MM.1S (cell line): Measurements from ENCODE around the gene PARK7.

Source experiments
- EZH2 ChIP-seq: fragments of 300-600 bp; sonication (generic); optimal IDR thresholded peaks from 2 replicates; pipeline ENCODE3; 2017; ENCODE audit warnings: low read depth, mild to moderate bottlenecking, antibody characterized with exemption, low read length, mixed read lengths
- EZH2phosphoT487 ChIP-seq: fragments of 300-600 bp; sonication (generic); IDR thresholded peaks from 2 replicates; pipeline ENCODE4 v1.6.1; 2018; ENCODE audit warnings: antibody characterized with exemption, low read length
- TF ChIP-seq, protein P1 (sequence below): fragments of 300-600 bp; sonication (generic); IDR thresholded peaks from 2 replicates; pipeline ENCODE4 v1.5.1; 2016; ENCODE audit warnings: antibody characterized with exemption, low read length, mixed read lengths

DNA sequence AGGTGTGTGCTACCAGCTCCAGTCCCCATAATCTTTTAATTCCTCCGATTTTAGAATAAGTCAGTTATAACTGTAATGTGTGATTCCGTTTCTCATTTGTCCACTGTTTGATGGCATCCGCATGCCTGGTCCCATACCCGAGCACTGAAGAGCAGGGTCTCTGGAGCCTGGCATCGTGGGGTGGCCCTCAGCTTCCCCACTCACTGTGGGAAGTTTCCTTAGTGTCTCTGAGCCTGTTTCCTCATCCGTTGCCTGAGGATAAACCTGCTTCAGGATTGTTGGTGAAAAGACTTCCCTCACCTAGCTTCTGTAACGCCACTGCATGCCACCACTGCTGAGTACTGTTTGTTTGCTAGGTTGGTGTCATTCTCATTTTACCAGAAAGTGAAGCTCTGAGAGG is 19.5 kb downstream of the PARK7 start:
- TF ChIP-seq, protein P1, sequence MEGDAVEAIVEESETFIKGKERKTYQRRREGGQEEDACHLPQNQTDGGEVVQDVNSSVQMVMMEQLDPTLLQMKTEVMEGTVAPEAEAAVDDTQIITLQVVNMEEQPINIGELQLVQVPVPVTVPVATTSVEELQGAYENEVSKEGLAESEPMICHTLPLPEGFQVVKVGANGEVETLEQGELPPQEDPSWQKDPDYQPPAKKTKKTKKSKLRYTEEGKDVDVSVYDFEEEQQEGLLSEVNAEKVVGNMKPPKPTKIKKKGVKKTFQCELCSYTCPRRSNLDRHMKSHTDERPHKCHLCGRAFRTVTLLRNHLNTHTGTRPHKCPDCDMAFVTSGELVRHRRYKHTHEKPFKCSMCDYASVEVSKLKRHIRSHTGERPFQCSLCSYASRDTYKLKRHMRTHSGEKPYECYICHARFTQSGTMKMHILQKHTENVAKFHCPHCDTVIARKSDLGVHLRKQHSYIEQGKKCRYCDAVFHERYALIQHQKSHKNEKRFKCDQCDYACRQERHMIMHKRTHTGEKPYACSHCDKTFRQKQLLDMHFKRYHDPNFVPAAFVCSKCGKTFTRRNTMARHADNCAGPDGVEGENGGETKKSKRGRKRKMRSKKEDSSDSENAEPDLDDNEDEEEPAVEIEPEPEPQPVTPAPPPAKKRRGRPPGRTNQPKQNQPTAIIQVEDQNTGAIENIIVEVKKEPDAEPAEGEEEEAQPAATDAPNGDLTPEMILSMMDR = no peak
- TF ChIP-seq EZH2phosphoT487 = no peak
- TF ChIP-seq EZH2 = no peak
